HepG2 (cell line): ENCODE measurements around the gene B3GAT3. TPM values are rescaled to one million over a fixed set of nuclear protein-coding genes. Genes with fewer than 3 reads are reported as not detected.

Source experiments
- BCL6 ChIP-seq: IDR thresholded peaks from 2 replicates; pipeline ENCODE4 v1.6.1; 2016; ENCODE audit warnings: missing genetic modification reagents, missing compliant biosample characterization
- CENPBD1 ChIP-seq: sonication (generic); formaldehyde crosslinking; IDR thresholded peaks from 2 replicates; pipeline ENCODE4 v1.8.0; 2022; ENCODE audit warnings: missing genetic modification reagents, low read depth, mild to moderate bottlenecking, borderline replicate concordance
- HMGA1 ChIP-seq: sonication (generic); formaldehyde crosslinking; conservative IDR thresholded peaks from 2 replicates; pipeline ENCODE4 v1.4.0; 2020; ENCODE audit warnings: missing genetic modification reagents
- KAT7 ChIP-seq: IDR thresholded peaks from 2 replicates; pipeline ENCODE4 v1.6.1; 2018; ENCODE audit warnings: borderline replicate concordance, missing compliant biosample characterization
- NR3C1 ChIP-seq: sonication (generic); formaldehyde crosslinking; IDR thresholded peaks from 2 replicates; pipeline ENCODE4 v1.4.0; 2020; ENCODE audit warnings: missing genetic modification reagents
- PRMT3 ChIP-seq: sonication (generic); formaldehyde crosslinking; IDR thresholded peaks from 2 replicates; pipeline ENCODE4 v1.8.1; 2022; ENCODE audit warnings: low read depth, mild to moderate bottlenecking, moderate library complexity, missing genetic modification reagents, borderline replicate concordance
- RFXANK ChIP-seq: IDR thresholded peaks from 2 replicates; pipeline ENCODE4 v1.6.1; 2016
- RNF219 ChIP-seq: sonication (generic); formaldehyde crosslinking; IDR thresholded peaks from 2 replicates; pipeline ENCODE4 v1.5.0; 2020; ENCODE audit warnings: mild to moderate bottlenecking, missing genetic modification reagents
- ZNF232 ChIP-seq: sonication (generic); formaldehyde crosslinking; IDR thresholded peaks from 2 replicates; pipeline ENCODE4 v1.4.0; 2020; ENCODE audit warnings: missing genetic modification reagents, borderline replicate concordance
- ZNF318 ChIP-seq: sonication (generic); formaldehyde crosslinking; IDR thresholded peaks from 2 replicates; pipeline ENCODE4 v1.4.0; 2020; ENCODE audit warnings: mild to moderate bottlenecking, missing genetic modification reagents
- ZNF503 ChIP-seq: sonication (generic); formaldehyde crosslinking; IDR thresholded peaks from 2 replicates; pipeline ENCODE4 v1.4.0; 2020; ENCODE audit warnings: missing genetic modification reagents
- ZNF605 ChIP-seq: sonication (generic); formaldehyde crosslinking; IDR thresholded peaks from 2 replicates; pipeline ENCODE4 v1.8.0; 2022; ENCODE audit warnings: mild to moderate bottlenecking, missing genetic modification reagents
- ZNF841 ChIP-seq: sonication (generic); formaldehyde crosslinking; IDR thresholded peaks from 2 replicates; pipeline ENCODE4 v1.8.1; 2023; ENCODE audit warnings: missing genetic modification reagents, borderline replicate concordance
- ZUFSP ChIP-seq: sonication (generic); formaldehyde crosslinking; IDR thresholded peaks from 2 replicates; pipeline ENCODE4 v1.9.0; 2021; ENCODE audit warnings: missing genetic modification reagents, mild to moderate bottlenecking, borderline replicate concordance
- polyA plus RNA-seq, 8 experiments: library from polyadenylated mRNA; depleted of rRNA in 3 of 8; stranded (reverse) in 7 of 8; unstranded in 1 of 8; fragments of >200 nt; fragmentation: Illumina TruSeq in 4 of 8; extraction: Trizol in 4 of 8; gene quantifications; 2 replicates each; pipeline versions ENCODE4 v1.2.1 to v1.2.3, GENCODE V29; 2011 to 2016; ENCODE audit warnings: low read depth in 4 of 8, missing spikeins in 1 of 8, mixed read lengths in 1 of 8; ENCODE audit not compliant: insufficient read depth in 1 of 8
- total RNA-seq, 5 experiments: library from RNA; depleted of rRNA; stranded (reverse); fragments of >200 nt; fragmentation: Illumina TruSeq; extraction: Trizol; gene quantifications; 2 replicates each; pipeline ENCODE4 v1.2.3, GENCODE V29; 2016; ENCODE audit warnings: low read depth in 1 of 5

Gene B3GAT3
- total and polyA plus RNA-seq, 2 of the 13 experiments (the other 11 are each of a cell fraction or from before 2014, with no cell fraction given) = 21.3 to 26.1 TPM

GRCh38 chr11:62646825-62647608 lies 25.2 kb upstream of the B3GAT3 start (continued):
- TF ChIP-seq RNF219 (CRISPR knock-in tag) = no peak
- no peak for TF ChIP-seq RFXANK
- no peak for TF ChIP-seq NR3C1
- TF ChIP-seq PRMT3 = no peak
- TF ChIP-seq KAT7 = no peak
- no peak for TF ChIP-seq BCL6 (CRISPR knock-in tag)
- TF ChIP-seq ZNF318 (CRISPR knock-in tag) = no peak
- TF ChIP-seq ZUFSP (CRISPR knock-in tag) = no peak
- no peak for TF ChIP-seq ZNF503 (CRISPR knock-in tag)
- no peak for TF ChIP-seq ZNF232
- TF ChIP-seq ZNF605 = no peak
- TF ChIP-seq HMGA1 = no peak
- no peak for TF ChIP-seq ZNF841 (CRISPR knock-in tag)
- TF ChIP-seq CENPBD1 = no peak
